GM21526 (cell line): ENCODE results near the gene OR6M1.

Experiments
- ATAC-seq: cut with Tn5 transposase; IDR thresholded peaks from one replicate; pipeline ENCODE4 v1.9.1; 2021; ENCODE audit warnings: moderate library complexity; ENCODE audit not compliant: unreplicated experiment, low FRiP score

The OR6M1 gene, protein sequence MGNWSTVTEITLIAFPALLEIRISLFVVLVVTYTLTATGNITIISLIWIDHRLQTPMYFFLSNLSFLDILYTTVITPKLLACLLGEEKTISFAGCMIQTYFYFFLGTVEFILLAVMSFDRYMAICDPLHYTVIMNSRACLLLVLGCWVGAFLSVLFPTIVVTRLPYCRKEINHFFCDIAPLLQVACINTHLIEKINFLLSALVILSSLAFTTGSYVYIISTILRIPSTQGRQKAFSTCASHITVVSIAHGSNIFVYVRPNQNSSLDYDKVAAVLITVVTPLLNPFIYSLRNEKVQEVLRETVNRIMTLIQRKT

DNA sequence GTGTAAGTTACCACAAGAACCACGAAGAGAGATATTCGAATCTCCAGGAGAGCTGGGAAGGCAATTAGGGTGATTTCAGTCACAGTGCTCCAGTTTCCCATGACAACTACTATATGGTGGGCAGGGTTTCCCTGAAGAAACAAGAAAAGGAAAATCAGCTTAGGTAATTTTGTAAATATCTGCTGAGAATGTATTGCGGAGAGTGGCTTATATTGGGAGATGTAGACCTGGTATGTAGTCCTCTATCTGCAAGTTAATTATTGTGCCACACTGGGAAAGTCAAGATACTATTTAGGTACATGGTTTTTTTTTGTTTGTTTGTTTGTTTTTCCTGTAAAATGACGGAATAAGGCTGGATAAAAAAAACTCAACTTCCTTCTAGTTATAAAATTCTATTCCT is at the start of gene OR6M1:
OR6M1 (minus strand) TSS at position 101 of the 400 bp plus-strand sequence; CDS start at position 101, 0 bp downstream.
- no peak for ATAC-seq

DNA sequence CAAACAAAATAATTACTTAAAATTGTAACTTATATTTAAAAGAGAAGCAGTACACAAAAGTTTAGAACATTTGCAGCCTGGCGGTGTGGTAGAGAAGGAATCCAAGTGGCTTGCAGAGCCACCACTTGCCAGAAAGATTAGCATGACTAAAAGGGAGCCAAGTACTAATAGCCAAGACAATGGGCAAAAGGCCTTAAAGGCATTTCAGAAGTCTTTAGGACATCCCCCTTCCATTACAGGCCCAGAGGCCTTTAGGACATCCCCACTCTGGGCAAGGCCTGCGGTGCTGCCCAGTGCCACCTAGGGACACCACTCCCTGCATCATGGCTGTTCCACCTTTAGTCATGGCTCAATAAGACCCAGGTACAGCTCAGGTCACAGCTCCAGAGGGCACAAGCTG is 46.9 kb upstream of the OR6M1 start:
- no peak for ATAC-seq

- ATAC-seq = no peak
Observed at GRCh38 chr11:123852321-123852720, 46.2 kb upstream of the OR6M1 start.

DNA sequence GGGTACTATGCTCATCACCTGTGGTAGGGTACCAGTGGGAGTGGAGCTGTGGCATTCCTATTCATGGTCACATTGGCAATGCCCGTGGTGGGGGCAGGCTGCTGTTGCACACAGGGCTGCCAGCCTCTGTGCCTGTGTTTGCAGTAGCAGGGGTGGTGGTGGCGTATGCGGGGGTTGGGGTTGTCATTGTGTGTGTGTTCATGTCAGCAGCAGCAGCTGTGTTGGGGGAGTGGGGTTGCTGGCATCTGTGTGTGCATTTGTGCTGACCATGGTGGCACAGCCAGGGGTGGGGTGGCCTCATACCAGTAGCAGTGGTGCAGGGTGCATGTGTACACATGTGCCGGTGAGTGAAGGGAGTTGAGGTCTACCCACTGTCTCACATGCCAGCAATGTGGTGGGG is 45.0 kb upstream of the OR6M1 start:
- ATAC-seq = no peak

- ATAC-seq = no peak
Observed at GRCh38 chr11:123841174-123841573, 35.0 kb upstream of the OR6M1 start.

- no peak for ATAC-seq
Observed at GRCh38 chr11:123839131-123839530, 33.0 kb upstream of the OR6M1 start.

GRCh38 chr11:123838659-123839058 is 32.5 kb upstream of the OR6M1 start:
- ATAC-seq = no peak

- no peak for ATAC-seq
Observed at GRCh38 chr11:123838199-123838598, 32.0 kb upstream of the OR6M1 start.

DNA sequence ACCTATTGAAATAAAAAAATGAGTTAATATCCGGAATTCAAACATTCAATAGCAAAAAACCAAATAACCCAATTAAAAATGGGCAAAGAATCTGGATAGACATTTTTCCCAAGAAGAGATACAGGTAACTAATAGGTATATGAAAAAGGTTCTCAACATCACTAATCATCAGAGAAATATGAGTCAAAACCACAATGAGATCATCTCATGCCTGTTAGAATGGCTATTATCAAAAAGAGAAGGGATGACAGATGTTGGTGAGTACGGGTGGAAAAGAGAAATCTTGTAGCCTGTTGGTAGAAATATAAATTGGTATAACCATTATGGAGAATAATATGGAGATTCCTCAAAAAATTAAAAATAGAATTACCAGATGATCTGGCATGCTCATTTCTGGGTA is 26.9 kb upstream of the OR6M1 start:
- ATAC-seq = no peak

GRCh38 chr11:123829745-123830144 is 23.6 kb upstream of the OR6M1 start:
- ATAC-seq = no peak

DNA sequence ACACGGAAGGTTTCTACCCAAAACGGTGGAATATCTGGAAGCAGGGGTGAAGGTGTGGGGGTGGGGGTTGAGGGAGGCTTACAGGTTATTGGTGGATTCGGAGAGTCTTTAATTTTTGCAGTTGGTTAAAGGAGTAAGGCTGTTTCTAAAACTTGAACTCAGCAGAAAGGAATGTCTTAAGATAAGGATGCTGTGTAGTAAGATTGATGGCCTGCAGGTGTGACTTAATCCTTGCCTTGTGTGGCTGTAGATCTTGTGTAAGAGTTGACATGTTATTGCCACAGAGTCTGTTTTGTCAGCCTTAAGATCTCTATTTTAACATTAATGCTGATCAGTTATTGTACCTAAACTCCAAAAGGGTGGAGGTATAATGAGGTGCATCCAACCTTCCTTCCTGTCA is 16.4 kb upstream of the OR6M1 start:
- ATAC-seq = no peak

DNA sequence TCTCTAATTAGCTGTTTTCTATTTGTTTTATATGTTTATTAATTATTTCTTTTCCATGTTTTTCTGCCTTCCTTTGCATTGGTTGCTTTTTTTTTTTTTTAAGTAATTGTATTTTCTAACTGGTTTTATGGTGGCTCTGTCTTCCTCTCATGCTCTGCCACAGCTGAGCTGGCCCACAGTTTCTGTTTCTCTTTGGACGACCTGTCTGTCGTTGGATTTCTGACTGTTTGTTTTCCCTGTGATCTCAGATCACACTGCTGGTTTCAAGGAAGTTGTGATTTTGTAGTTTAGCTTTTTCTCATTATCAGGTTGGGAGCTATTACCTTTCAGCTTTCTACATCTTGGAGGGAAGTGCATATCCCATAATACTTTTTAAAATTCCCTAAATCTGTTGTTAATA is 15.9 kb upstream of the OR6M1 start:
- no peak for ATAC-seq

GRCh38 chr11:123815122-123815521 is 9.0 kb upstream of the OR6M1 start:
- no peak for ATAC-seq

DNA sequence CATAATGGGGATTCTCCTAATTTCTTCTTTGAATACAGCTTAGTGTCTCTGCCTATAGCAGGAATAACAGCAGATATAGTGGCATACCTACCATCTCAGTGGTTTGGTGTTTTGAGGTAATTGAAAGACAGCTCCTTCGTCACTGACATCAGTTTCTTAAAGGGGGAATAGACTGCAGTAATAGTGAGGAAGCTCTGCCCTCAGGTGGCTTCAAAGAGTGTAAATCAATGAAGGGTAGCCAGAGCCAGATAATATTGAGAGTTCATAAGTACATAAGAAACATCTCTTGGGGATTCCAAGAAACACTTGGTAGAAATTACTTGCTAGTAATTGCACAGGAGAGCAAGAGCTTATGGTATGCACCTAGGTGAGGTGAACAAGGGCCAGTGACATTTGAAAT is 4.4 kb downstream of the OR6M1 start:
- ATAC-seq = no peak

DNA sequence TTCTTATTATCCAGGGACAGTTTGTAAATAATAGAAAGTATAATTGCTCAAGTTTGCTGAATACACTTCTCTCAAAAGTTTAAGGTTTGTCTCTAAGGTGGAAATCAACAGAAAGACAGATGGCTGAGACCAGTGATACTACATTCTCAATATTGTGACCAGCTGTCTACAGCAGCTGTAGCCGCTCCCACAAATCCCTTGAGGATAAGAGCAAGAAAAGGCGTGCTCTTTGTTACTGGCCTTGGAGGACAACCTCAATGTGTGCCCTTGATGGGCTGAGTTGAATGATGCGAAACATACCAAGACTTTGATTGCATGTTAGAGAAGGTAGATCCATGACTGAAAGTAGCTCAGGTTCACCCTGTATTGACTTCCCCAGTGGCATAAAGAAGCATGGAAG is 6.1 kb downstream of the OR6M1 start:
- no peak for ATAC-seq

- ATAC-seq = no peak
Observed at GRCh38 chr11:123799438-123799837, 6.7 kb downstream of the OR6M1 start.

- no peak for ATAC-seq
Observed at GRCh38 chr11:123798513-123799252, 7.5 kb downstream of the OR6M1 start.

DNA sequence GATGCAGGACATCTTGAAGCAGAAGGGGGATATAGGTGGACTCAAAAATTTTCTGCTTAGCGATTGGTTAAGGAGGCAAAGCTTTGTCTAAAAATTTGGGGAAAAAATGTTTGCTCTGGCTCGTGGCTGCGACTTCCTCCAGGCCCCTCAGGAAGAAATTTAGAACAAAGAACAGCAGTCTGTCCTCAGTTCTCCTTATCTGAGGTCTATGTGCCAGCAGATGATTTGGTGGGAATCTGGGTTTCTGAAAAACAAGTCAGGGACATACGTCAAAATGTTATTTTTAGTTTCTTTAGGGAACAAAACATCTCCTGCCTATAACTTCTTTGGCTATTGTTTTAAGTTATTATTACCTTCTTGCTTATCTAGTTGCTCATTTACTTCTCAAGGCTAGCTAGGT is 8.1 kb downstream of the OR6M1 start:
- ATAC-seq = no peak

GRCh38 chr11:123797541-123797940 is 8.6 kb downstream of the OR6M1 start:
- ATAC-seq = no peak

DNA sequence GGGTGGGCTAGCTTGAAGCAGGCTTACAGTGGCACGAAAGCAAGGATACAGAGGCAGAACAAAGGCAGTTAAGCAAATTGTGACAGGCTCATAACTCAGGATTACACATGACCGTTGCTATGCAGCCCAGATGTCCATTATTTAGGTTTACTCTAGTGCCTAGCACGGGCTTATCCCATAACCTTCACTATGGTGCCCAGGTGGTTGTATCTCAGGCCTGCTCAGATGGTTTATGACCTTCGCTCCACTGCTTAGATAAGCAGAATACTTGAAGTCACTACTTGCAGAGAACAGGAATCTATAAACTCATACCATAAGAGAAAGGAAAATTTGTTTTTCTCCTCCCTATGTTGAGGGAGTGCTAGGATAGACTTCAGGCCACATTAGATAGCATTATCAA is 9.0 kb downstream of the OR6M1 start:
- ATAC-seq = no peak

- ATAC-seq = no peak
Observed at GRCh38 chr11:123796226-123796625, 9.9 kb downstream of the OR6M1 start.

DNA sequence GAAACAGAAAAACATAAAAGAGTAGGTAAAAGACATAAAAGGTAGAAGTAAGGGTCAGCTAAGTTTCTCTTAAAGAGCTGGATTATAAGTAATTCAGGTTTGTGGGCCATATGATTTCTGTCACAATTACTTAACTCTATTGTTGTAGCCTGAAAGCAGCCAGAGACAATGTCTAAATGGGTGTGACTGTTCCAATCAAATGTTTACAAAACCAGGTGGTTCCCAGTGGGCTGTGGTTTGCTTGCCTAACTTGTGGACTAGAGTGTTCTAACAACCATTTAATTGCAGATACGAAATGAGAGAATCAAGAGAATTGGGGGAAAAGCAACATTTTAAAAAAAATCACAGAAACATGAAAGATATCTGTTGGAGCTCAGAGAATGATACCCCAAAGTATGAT is 22.6 kb downstream of the OR6M1 start:
- ATAC-seq = no peak
